Fibroblast of upper back skin (primary cell): ENCODE data around the gene PLA2G4A.

Experiments used
- DNase-seq: peaks from one replicate; pipeline ENCODE4 v3.0.0-alpha.2; 2013

The PLA2G4A gene

DNA sequence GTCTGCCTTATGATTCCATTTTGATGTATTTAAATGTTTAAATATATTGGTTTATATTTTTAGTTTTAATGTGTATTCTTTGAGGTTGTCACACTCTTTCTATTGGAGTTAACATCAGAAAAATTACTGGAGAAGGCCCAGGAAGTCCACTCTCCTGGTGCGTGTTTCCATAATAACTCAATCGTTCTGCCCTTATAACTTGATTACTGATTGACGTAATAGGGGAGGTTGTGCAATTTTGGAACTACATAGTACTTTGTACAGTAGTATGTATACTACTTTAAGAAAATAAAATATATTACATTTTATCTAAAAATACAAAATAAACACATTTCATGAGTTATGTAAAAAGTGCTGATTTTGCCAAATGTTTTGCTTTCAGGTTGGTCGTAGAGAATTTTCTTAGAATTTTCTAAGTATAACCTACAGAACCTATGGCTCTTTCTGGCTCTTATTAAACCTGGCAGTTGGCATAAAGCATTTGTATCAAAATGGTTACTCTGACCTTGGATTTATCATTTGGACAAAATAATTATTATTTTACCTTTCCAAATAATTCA is 5.7 kb downstream of the PLA2G4A start:
- no peak for DNase-seq

DNA sequence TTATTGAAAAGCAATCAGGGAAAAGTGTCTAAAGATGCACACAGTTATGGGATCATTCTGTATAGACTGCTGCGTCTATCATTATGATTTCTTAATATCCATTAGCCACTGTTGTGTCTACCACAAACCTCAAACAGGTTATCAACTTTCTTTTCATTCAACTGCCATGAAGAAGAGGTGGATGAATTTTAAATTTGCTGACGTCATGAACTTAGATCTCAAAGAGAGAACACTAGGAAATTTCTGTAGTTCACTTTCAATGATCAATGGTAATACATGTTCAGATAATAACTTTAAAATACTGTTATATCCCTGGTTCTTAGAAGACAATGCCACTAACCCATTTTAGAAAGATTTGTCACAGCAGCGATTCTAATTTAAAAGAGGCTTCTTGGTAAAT is 6.7 kb downstream of the PLA2G4A start:
- no peak for DNase-seq

DNA sequence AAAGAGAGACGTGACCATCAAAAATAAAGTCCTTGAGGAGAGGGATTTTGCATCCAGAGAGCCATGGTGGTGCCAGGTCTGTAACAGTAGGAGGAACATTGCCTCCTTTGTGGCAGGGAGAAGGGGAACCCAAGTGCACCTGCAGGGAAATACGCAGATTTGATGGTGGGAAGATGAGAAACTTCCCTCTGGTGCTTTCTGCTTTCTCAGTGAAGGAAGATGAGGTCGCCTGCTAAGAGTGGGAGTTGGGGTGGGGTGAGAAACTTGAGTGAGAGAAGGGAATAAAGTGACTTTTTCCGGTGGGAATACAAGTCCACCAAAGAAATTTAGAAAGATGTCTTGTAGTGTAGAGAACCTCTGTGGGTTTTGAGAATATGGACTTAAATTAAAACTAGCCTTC is 9.1 kb downstream of the PLA2G4A start:
- no peak for DNase-seq

DNA sequence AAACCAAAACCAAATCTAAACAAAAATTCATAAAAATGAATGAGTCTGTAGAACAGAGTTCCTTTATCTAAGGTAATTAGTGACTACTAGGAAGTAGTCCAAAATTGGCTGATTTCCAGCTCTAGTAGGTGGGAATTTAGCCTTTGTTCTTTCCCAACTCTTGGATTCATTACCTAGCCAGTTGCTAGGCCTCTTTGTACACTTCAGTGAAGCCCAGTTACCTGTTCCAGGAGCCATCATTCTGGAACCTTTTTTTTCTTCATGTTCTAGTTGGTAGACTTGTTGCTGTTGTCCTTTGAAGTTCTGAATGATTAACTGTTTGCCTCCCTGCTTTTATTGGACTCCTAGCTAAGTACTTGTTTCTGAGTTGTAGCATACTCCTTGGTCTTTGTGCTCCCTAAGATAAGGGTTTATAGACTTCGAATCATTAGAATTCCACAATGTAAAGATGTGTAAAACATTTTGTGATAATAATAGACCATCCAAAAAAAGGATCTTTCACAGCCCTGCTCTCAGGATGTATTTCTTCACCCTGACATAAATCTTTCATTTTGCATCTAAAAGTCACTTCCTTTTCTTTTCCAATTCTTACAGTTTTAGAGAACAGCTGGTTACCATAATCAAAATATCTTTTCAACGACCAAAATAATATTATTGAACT is 9.8 kb downstream of the PLA2G4A start:
- DNase-seq = no peak

DNA sequence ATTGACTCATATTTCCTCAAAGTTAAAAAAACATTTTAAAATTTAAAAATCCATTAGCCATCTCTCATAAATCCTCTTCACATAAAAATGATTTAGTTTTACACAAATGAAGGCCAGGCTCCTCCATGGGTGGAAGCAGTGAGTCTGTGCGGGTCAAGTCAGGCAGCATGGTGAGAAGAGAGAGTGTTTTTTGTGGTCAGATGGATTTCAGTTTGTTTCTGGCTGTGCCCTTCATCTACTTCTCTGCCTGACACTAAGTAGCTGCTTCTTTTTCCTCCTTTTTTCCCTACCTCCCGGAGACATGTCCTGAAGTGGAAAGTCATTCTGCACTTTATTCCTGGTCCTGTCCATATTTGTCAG is 10.3 kb downstream of the PLA2G4A start:
- peak; percentile 25 for DNase-seq

DNA sequence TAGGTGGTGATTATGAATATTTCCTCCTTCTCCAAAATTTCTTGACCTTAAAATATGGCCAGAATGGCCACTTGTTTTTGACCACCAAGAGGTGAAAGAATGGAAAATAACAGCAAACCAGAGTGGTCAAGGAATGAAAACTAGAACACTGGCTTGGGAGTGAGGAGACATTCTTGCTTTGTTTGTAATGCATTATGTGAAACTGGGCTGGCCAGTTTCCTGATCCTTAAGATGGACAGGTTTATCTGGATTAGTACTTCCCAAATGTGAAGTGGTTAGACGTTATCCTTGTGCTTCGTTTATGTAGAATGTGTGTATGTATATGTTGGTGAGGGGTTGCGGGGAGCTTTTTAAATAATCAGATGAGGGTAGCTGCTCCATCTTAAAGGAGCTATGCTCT is 12.8 kb downstream of the PLA2G4A start:
- no peak for DNase-seq

DNA sequence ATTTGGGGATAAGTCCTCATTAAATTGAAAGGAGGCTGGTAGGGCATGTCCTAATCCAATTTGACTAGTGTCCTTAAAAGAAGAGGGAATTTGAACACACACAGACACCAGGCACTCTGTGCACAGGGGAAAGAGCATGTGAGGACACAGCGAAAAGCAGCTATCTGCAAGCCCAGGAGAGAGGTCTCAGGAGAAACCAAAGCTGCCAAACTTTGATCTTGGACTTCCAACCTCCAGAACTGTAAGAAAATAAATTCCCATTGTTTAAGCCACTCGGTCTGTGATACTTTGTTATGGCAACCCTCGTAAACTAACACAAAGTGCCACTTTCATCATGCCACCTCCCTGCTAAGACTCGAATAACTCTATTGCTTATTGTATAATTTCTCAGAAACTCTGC is 13.8 kb downstream of the PLA2G4A start:
- DNase-seq = no peak

DNA sequence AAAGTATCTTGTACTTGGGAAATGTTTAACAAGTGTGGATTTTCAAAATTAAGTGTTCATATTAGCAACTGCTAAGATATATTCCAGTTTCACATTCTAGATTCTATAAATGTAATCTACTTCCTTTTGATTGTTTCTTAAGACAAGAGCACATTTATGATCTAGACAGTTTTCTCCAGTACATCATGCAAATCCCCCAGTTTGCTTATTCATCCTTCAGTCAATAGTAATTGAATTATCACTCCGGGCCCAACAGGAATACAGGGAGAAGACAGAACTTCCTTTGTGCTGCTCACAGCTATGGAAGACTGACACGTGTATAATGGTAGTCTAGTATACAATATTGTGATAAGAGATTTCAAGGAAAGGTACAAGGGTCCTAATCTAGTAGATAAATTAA is 14.5 kb downstream of the PLA2G4A start:
- DNase-seq = no peak

DNA sequence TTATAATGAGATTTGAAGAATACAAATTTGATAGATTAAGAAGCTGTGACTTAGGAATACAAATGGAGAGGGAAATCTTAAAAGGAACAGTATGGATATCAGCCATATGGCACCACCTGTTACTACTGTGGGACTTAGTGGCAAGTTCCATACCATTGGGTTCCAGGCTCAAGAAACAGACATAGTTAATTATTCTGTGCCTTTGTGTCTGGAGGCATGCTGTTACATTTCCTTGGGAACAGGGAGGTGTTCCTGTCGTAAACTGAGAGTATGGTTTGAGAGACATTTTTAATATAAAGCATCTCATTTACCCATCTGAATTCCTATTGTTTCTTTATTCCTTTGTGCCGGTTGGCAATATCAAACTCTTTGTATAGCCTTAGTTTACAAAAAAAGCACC is 15.2 kb downstream of the PLA2G4A start:
- no peak for DNase-seq

DNA sequence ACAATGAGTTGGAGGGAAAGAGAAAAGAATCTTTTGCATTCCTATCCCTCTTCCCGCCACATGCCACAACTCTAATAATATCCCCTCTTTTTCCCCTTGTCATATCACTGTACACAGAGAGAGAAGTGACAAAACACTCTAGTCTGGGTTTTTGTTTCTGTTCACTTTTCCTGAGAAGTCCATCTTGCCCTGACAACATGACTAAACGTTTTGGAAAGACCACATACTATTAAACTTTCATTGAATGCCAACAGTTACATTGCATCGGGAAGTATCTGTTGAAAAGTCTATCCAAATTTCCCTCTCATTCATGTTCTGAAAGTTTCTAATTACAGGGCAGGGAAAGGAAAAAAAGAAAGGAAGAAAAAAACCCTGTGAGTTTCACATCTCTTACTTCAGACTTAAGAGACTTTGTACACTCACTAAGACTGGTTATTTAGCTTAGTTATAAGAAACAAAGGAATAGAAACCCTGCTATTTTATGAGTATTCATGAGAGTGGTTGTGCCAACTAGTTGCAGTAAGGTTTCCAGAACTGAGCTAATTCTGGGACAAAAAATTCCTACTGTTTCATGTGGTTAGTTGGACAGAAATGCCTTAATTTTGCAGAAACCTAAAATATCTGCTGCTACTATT is 16.9 kb downstream of the PLA2G4A start:
- peak; percentile 18 for DNase-seq

DNA sequence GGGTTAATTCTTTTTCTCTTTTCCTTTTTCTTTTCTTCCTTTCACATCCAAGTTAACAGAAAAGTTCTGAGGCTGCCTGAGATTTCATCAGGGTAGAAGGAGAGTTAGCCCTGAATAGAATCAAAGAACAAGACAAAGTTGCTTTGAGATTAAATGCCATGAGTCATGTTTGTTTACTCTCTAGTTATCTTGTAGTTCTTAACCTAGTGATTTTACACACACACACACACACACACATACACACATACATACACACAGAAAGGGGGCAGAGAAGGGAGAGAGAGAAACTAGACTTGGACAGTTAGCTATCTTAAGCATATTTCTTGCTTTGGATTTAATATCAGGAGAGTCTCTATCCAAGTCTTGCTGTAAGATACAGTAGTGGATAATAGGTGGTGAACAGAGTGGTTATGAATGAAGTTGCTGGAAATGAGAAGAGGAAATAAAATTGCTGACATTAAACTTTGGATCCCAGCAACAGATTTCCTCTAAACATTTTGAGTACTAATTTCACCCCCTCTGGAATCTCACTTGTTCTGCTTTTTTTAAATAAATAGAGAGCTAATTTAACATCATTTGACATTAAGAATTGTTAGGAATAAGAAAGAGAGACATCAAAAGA is 19.9 kb downstream of the PLA2G4A start:
- DNase-seq = no peak

DNA sequence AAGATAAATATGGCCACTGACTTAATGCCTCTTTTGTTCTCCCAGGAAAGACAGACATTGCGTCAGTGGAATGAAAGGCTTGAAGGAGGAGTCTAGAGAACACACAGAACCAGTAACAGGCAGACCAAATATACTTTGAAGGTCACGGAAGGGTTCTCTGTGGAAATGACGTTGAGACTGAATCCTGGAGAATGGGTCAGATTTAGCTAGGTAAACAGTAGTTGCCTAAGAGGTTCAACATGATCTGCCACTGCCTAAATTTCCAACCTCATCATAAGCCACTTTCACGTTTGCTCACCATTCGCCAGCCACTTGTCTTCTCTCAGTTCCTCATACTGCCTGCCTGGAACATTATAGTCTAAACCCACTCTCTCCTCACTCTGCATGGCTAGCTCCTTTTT is 20.5 kb downstream of the PLA2G4A start:
- no peak for DNase-seq

DNA sequence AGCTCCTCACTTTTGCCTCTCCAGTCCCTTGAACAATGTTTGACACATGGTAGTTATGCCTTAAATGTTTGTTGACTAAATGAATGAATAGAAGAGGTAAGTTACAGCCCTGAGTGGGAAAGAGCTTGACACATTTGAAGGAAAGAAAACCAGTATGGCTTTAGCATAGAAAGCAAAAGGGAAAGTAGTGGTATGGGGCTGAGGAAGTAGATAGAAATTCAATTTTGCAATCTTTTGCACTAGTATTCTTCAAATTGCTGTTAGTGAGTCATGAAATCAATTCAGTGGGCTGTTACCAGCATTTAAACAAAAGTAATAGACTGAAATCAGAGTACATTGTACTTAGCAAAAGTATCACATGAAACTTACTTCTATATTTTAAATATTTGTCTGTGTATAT is 21.1 kb downstream of the PLA2G4A start:
- DNase-seq = no peak

DNA sequence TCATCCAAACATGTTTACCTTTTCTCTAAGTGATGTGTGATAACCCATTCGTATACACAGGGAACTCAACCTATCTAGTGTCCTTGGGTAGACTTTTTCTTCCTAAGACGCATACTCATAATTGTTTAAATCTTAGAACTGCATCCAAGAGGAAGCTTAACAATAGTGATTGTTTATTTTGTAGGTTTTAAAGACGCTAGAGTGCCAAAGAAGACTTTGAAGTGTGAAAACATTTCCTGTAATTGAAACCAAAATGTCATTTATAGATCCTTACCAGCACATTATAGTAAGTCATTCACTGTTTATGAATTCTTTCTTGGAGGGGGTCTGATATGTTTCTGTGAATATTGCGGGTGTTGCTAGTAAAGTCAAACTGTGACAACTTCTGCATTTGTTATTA is 25.4 kb downstream of the PLA2G4A start:
- no peak for DNase-seq

DNA sequence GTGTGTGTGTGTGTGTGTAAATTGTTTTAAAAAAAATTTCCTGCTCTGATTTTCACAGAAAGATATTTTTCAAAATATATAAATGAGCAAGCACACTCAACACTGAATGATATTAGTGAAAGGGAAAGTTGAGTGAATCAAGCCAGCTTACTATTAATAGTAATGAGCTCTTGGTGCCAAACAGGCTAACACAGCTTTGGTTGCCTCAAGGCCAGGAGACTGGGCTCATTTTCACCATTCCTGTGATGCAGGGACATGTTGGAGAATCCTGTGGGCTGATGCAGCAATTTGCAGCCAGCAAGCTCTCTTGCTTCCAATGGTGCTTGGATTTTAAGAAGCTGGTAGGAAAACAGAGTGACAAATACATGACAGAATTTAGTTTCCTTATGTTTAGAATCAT is 30.2 kb downstream of the PLA2G4A start:
- no peak for DNase-seq

DNA sequence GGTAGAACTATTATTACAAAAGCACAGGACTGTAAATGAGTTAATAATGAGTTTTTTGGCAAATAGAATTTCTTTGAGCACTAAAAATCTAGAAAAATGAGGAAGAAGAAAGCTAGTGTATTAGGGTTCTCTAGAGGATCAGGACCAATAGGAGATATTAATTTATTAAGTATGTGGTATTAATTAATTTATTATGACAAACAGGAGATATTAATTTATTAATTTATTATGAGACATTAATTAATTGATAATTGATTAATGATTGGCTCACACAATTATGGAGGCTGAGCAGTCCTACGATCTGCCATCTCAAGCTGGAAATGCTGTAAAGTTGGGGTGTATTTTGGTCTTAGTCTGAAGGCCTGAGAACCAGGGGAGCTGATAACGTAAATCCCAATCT is 31.2 kb downstream of the PLA2G4A start:
- DNase-seq = no peak

DNA sequence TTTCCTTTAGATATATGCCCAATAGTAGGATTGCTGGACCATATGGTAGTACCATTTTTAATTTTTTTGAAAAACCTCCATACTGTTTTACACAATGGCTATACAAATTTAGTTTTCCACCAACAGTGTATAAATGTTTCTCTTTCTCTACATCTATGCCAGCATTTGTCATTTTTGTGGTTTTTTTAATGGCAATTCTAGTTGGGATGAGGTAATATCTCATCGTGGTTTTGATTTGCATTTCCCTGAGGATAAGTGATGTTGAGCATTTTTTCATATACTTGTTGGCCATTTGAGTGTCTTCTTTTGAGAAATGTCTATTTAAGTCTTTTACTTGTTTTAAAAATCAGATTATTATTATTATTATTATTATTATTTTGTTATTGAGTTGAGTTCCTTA is 35.5 kb downstream of the PLA2G4A start:
- DNase-seq = peak; percentile 81

DNA sequence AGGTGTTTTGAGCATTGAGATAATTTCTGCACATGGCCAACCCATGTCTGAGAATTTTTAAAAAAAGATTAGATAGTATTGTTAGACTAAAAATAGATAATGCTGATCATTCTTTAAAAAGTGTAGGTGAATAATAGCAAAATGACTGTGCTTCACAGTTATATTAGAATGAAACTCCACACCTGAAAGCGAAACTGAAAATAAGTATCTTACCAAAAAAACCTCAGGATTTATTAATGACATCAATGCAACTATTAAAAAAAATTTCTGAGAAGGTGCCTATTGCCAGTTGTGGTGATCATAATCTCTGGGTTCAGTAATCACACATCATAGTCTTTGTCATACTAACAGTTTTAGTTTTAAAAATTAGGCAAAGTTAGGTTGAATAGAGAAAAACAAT is 36.5 kb downstream of the PLA2G4A start:
- DNase-seq = no peak

DNA sequence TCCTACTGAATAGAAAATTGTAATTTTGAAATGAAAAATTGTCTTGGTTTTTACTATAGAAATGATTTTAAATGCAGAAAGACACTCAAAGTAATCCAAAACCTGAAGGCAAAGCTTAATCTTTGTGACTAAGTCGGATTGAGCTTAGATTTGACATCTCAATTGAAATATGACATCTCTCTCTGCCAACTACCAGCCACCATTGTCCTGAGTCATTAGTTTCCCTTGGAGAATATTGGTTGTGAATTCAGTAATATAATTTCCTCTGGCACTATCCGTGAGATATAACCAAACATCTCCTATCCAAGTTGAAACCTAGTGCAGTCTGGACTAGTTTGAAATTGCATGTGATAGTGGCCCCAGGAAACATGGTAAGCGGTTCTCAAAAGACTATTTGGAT is 37.1 kb downstream of the PLA2G4A start:
- DNase-seq = peak; percentile 32

DNA sequence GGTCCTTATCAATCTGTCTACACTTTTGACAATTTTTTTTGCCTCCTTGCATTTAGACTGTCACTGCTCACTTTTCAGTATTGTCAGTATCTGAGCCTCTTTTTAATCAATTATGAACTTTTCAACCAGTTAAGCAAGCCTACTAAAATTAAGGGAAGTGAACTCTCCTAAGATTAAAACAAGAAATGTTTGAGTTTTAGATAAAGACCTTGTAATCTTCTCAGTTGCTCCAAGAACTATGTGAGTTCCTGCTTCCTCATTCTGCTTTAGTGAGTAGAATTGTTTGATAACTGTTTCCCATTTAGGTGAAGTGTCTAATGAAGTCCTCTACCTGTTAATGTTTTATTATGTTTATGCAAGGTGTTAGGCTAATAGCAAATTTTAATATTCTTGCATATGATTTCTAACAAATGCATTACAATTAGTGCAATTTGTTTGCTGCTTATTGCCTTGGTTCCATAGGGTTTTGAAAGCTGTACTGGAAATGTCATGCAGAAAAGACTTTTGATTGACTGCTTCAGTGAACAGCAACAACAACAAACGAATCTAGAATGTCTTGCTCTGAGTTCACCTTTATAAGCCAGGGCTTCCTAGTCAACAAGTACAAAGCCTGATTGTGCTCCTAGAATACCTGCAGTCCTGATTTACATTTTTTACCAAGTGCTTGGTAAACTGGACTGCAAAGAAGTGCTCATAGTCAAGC is 40.9 kb downstream of the PLA2G4A start:
- DNase-seq = no peak

DNA sequence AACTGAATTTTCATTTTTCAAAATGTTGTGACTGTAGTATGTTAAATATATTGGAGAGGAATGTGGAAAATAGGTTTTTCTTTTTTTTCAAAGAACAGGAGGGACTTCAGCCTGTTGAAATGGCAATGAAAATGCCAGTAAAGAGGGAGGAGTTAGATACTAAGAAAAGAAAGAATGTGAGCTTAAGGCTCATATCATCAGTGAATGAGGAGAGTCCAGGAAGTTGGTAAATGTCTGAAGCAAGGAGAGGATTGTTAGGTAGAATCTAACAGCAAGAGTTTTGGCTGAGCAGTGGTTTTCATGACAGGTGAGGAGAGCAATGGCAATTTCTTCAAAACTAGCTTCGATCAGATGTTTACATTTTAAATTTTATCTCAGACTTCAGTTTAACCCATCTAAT is 43.0 kb downstream of the PLA2G4A start:
- DNase-seq = no peak

DNA sequence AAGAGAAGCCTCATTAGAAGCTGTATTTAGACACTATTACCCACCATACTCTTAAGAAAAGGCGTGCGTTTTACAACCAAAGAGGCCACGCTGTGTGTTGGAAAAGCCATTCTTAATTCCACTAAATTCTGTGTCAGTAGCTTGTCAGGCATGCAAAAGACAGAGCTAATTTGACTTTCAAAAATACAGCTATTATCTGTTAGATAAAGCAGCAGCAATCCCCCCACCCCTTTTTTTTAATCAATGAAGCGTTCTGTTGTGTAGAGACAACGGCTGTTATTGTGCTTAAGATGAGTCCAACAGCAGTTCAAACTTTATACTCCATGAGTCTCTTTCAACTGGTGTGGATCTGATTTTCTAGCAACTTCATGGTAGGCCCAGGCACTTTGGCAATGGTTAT is 43.5 kb downstream of the PLA2G4A start:
- no peak for DNase-seq

DNA sequence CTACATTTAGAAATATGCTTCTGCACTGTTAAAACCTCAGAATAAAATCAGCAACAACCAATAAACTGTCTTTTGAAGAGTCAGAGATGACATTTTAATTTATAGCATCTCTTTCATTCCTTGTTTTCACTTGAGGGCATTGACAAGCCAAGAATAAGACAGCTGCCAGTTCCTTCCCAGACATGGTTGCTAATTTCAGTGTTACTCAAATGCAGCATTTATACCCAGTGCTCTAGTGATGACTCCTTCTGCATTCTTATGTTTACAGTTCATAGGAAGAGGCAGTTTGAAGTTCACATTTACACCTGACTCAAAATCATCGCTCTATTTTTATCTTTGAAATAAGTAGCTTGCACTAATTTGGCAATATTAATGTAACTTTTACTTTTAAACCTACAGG is 44.9 kb downstream of the PLA2G4A start:
- no peak for DNase-seq
